A549 treated with GW870086 at 1 μM for 4 hours (cell line): ENCODE data around the gene PLA2G5. TPM values are rescaled to one million over a fixed set of nuclear protein-coding genes. Genes with fewer than 3 reads are reported as not detected.

Source experiments
- total RNA-seq: library from RNA; stranded (reverse); fragments of 200-300 nt; extraction: Qiagen RNA extraction; gene quantifications from 5 replicates; pipeline ENCODE4 v1.2.3, GENCODE V29; 2022; ENCODE audit warnings: low read depth

Gene PLA2G5
- not detected in 5 replicates for total RNA-seq

DNA sequence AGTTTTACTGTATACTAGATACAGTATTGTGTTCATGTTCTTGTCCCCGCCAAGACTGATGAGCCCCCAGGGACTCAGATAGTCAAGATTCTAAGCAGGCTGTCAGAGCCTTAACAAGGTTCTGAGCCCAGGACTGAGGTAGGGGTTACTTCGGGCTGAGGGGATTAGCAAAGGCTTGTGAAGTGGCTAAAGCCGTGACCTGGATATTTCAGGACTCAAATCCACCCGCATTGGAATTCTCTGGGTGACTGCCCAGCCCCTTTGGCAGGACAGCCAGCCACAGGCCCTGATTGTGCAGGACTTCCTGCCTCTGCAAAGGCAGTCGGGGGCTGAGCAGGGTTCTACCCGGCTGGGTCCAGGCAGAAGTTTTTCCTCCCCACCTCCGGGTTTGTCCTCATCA, at the start of gene PLA2G5:
Gene PLA2G5 (plus strand): TSS at position 321 of the 400 bp plus-strand sequence. CDS start 14,637 bp downstream, outside the sequence.

GRCh38 chr1:20119347-20119746, 49.4 kb downstream of the PLA2G5 start, which contains the start of gene PLA2G2D:
PLA2G2D (minus strand) TSS chr1:20119536; CDS start chr1:20119498, 38 bp downstream.

DNA sequence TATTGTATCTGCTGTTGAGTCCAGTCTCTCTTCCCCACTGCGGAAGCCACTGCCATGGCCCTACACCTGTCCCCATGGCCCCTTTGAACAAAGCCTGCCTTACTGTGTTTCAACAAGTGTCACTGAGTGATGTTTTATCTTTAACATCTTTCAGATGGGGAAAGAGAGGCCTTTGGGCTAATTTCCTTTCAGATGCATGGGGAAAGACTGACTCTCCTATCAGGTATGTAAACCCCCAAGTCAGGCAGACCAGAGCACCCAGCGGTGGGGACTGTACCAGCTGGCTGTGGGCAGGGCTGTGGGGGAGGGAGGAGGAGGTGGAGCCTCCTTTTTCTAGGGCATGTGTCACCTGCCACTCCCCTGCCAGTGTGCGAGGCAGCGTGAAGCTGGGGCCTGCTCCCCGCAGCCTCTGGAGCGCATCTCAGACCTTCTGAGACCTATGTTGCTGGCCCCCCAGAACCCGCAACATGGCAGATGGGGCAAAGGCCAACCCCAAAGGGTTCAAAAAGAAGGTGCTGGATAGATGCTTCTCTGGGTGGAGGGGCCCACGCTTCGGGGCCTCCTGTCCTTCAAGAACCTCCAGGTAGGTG, 69.1 kb downstream of the PLA2G5 start, which contains the start of gene PLA2G2F:
Gene PLA2G2F (plus strand): TSS at position 363 of the 590 bp plus-strand sequence. CDS start 105 bp downstream, at position 468.

Other genes starting within 250 kb of the PLA2G5 start
- 2.2 to 3.1 TPM (median 2.7 TPM) in 5 replicates for gene OTUD3, start 187.8 kb upstream of the PLA2G5 start, total RNA-seq
- not detected in 5 replicates for gene PLA2G2E, start 146.6 kb upstream of the PLA2G5 start, total RNA-seq
- not detected in 5 replicates for gene PLA2G2A, start 90.6 kb upstream of the PLA2G5 start, total RNA-seq
- not detected in 5 replicates for gene PLA2G2D, start 49.3 kb downstream of the PLA2G5 start, total RNA-seq
- gene PLA2G2F, start 69.1 kb downstream of the PLA2G5 start, total RNA-seq, result not detected in 5 replicates
- gene UBXN10, start 115.9 kb downstream of the PLA2G5 start, total RNA-seq, result not detected in 5 replicates
- gene PLA2G2C, start 116.3 kb downstream of the PLA2G5 start, total RNA-seq, result not detected in 5 replicates
- not detected in 5 replicates for gene VWA5B1, start 220.7 kb downstream of the PLA2G5 start, total RNA-seq